SK-N-SH (cell line): ENCODE results near the gene C6orf120.

ENCODE experiments used
- GABPA ChIP-seq: IDR thresholded peaks from 2 replicates; pipeline ENCODE4 v1.4.0; 2012; ENCODE audit warnings: low read depth, mild to moderate bottlenecking
- YY1 ChIP-seq: IDR thresholded peaks from 2 replicates; pipeline ENCODE4 v1.4.0; 2012; ENCODE audit warnings: low read depth, mild to moderate bottlenecking
- TF ChIP-seq, protein P1 (sequence below): fragments of 150-350 bp; IDR thresholded peaks from 2 replicates; pipeline ENCODE4 v1.6.1; 2017; ENCODE audit warnings: antibody characterized with exemption, low read length, low read depth, borderline replicate concordance

DNA sequence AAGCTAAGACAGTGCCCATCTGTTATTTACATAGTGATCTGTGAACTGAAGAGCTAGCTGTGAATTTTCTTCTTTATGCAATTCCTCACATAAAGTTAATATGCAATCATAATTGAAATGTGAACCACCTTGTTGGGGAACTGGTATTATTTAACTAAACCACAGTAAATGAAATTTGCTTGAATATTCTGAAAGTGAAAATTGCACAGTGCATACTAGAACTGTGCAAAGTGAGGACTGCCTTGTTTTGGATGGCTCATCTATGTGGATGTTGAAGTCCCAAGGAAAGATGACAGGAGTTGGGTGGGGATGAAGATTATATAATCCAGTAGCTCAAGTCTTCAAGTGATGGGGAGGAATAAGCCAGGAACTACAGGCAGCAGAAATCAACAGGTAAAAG lies 28.0 kb downstream of the C6orf120 start:
- TF ChIP-seq, protein P1, sequence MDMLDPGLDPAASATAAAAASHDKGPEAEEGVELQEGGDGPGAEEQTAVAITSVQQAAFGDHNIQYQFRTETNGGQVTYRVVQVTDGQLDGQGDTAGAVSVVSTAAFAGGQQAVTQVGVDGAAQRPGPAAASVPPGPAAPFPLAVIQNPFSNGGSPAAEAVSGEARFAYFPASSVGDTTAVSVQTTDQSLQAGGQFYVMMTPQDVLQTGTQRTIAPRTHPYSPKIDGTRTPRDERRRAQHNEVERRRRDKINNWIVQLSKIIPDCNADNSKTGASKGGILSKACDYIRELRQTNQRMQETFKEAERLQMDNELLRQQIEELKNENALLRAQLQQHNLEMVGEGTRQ, result no peak
- TF ChIP-seq YY1 (no peak), GABPA (no peak)
